ENCODE results near the gene DIAPH2. TPM values are rescaled to one million over a fixed set of nuclear protein-coding genes. Genes with fewer than 3 reads are reported as not detected.

The DIAPH2 gene
- total and polyA plus RNA-seq, 2 donors (not counting 1 experiment from before 2014, with no cell fraction given): 16.8 to 18.5 TPM

GRCh38 chrX:97597954-97598353 lies 913.3 kb downstream of the DIAPH2 start:
- no peak overlapping the region for H3K4me2 ChIP-seq (ENCODE audit: extremely low read depth, insufficient read depth, low read length)
- H3K27ac ChIP-seq (ENCODE audit: insufficient read depth, low read length): no peak overlapping the region
- no peaks in the 10 kb centered on the region for H3K9me3 ChIP-seq (ENCODE audit: control insufficient read depth, insufficient read depth, low read depth, low read length)
- H3K79me2 ChIP-seq (ENCODE audit: control insufficient read depth, insufficient read depth, low read length): no peaks in the 10 kb centered on the region
- H3K36me3 ChIP-seq (ENCODE audit: control insufficient read depth, insufficient read depth, low read length): no peaks in the 10 kb centered on the region
- H2AFZ ChIP-seq (ENCODE audit: low read length): no peak overlapping the region
- H3K27me3 ChIP-seq (ENCODE audit: control insufficient read depth, insufficient read depth, low read length): no peaks in the 10 kb centered on the region
- no peak overlapping the region for H3K9ac ChIP-seq (ENCODE audit: insufficient read depth, low read length)
- no peak for TF ChIP-seq EZH2 (IDR thresholded peaks at IDR 0.05; ENCODE audit: low read length, missing control alignments)
- TF ChIP-seq, protein P1, sequence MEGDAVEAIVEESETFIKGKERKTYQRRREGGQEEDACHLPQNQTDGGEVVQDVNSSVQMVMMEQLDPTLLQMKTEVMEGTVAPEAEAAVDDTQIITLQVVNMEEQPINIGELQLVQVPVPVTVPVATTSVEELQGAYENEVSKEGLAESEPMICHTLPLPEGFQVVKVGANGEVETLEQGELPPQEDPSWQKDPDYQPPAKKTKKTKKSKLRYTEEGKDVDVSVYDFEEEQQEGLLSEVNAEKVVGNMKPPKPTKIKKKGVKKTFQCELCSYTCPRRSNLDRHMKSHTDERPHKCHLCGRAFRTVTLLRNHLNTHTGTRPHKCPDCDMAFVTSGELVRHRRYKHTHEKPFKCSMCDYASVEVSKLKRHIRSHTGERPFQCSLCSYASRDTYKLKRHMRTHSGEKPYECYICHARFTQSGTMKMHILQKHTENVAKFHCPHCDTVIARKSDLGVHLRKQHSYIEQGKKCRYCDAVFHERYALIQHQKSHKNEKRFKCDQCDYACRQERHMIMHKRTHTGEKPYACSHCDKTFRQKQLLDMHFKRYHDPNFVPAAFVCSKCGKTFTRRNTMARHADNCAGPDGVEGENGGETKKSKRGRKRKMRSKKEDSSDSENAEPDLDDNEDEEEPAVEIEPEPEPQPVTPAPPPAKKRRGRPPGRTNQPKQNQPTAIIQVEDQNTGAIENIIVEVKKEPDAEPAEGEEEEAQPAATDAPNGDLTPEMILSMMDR (conservative IDR thresholded peaks at IDR 0.05 in 1 of 2, IDR thresholded peaks at IDR 0.05 in 1 of 2; ENCODE audit: low read depth in 1 of 2, low read length in 2 of 2): no peak
- no peaks in the 10 kb centered on the region for H3K4me1 ChIP-seq (ENCODE audit: control insufficient read depth, extremely low read depth, insufficient read depth, low read length)
- H4K20me1 ChIP-seq (ENCODE audit: control insufficient read depth, extremely low read depth, insufficient read depth, low read length): no peaks in the 10 kb centered on the region
- DNase-seq (ENCODE audit: low read depth in 2 of 2): no peak
- H3K4me3 ChIP-seq (replicated peaks in 1 of 4; ENCODE audit: control extremely low read depth in 1 of 4, insufficient read depth in 1 of 4, low read depth in 3 of 4, low read length in 4 of 4): no peak overlapping the region

DNA sequence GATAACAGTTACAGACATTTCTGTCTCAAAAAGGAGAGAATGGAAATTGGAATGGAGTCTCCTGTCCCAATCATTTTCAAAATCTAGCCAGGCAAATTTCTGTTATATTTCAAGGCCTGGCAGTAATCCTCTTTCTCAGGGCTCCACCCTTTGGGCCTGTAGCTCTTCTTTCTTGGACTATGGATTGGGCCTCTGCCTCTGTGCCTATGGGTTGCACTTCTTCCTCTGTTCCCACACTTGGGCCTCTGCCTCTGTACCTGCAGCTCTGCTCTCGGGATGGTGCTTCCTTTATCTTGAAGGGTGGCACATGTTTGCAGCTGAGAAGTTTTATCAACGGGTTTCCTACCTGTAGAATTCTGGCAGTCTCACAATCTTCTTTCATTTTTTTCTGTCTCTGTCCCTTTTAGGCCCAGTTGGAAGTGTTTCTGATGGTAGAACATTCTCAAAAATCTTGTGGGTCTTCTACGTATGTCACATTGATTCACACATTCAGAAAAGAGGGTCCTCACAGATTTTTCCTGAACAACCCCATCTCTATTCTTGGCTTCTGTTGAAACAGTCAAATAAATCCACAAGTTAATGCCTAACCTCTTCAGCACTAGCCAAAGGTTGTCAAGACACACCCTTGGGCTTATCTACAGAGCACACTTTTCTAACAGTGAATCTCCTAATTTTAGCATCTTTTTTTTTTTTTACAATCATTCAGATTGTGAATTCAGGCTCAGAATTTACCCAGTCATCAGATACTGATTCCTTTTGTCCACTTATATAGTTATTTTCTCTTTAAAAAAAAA lies 918.0 kb downstream of the DIAPH2 start:
- H2AFZ ChIP-seq (ENCODE audit: low read length): no peak overlapping the region
- no peaks in the 10 kb centered on the region for H3K4me1 ChIP-seq (ENCODE audit: control insufficient read depth, extremely low read depth, insufficient read depth, low read length)
- H3K4me2 ChIP-seq (ENCODE audit: extremely low read depth, insufficient read depth, low read length): no peak overlapping the region
- no peak overlapping the region for H3K9ac ChIP-seq (ENCODE audit: insufficient read depth, low read length)
- H3K9me3 ChIP-seq (ENCODE audit: control insufficient read depth, insufficient read depth, low read depth, low read length): no peaks in the 10 kb centered on the region
- H3K36me3 ChIP-seq (ENCODE audit: control insufficient read depth, insufficient read depth, low read length): no peaks in the 10 kb centered on the region
- H3K4me3 ChIP-seq (replicated peaks in 1 of 4; ENCODE audit: control extremely low read depth in 1 of 4, insufficient read depth in 1 of 4, low read depth in 3 of 4, low read length in 4 of 4): no peak overlapping the region
- DNase-seq (ENCODE audit: low read depth in 2 of 2): no peak
- no peak overlapping the region for H3K27ac ChIP-seq (ENCODE audit: insufficient read depth, low read length)
- no peaks in the 10 kb centered on the region for H3K79me2 ChIP-seq (ENCODE audit: control insufficient read depth, insufficient read depth, low read length)
- no peaks in the 10 kb centered on the region for H3K27me3 ChIP-seq (ENCODE audit: control insufficient read depth, insufficient read depth, low read length)
- TF ChIP-seq, protein P1 (conservative IDR thresholded peaks at IDR 0.05 in 1 of 2, IDR thresholded peaks at IDR 0.05 in 1 of 2; ENCODE audit: low read depth in 1 of 2, low read length in 2 of 2): no peak
- no peak for TF ChIP-seq EZH2 (IDR thresholded peaks at IDR 0.05; ENCODE audit: low read length, missing control alignments)
- H4K20me1 ChIP-seq (ENCODE audit: control insufficient read depth, extremely low read depth, insufficient read depth, low read length): no peaks in the 10 kb centered on the region

DNA sequence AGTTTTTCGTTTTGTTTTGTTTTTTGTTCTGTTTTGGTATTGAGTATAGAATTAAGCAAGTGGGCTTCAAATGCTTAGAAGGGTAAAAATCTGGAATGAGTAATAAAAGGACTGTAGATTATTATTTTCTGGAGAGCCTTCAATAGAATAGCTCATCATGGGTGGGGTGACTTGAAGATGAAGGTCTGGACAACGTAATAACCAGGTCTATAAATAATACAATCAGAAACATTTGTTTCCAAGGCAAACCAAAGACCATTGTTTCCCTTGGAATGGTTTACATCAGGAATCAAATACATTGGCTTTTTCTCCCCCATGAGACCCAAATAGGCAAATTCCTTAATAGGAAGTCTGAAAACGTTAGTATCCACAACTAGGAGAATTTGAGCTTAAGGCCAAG lies 920.6 kb downstream of the DIAPH2 start:
- H4K20me1 ChIP-seq (ENCODE audit: control insufficient read depth, extremely low read depth, insufficient read depth, low read length): no peaks in the 10 kb centered on the region
- no peak for TF ChIP-seq EZH2 (IDR thresholded peaks at IDR 0.05; ENCODE audit: low read length, missing control alignments)
- TF ChIP-seq, protein P1 (conservative IDR thresholded peaks at IDR 0.05 in 1 of 2, IDR thresholded peaks at IDR 0.05 in 1 of 2; ENCODE audit: low read depth in 1 of 2, low read length in 2 of 2): no peak
- DNase-seq (ENCODE audit: low read depth in 2 of 2): no peak

More for the DNA sequence above, 920.6 kb downstream of the DIAPH2 start:
- no peak overlapping the region for H3K4me2 ChIP-seq (ENCODE audit: extremely low read depth, insufficient read depth, low read length)
- no peak overlapping the region for H3K27ac ChIP-seq (ENCODE audit: insufficient read depth, low read length)
- H3K9me3 ChIP-seq (ENCODE audit: control insufficient read depth, insufficient read depth, low read depth, low read length): no peaks in the 10 kb centered on the region
- no peaks in the 10 kb centered on the region for H3K4me1 ChIP-seq (ENCODE audit: control insufficient read depth, extremely low read depth, insufficient read depth, low read length)
- H3K4me3 ChIP-seq (replicated peaks in 1 of 4; ENCODE audit: control extremely low read depth in 1 of 4, insufficient read depth in 1 of 4, low read depth in 3 of 4, low read length in 4 of 4): no peak overlapping the region
- H2AFZ ChIP-seq (ENCODE audit: low read length): no peak overlapping the region
- H3K27me3 ChIP-seq (ENCODE audit: control insufficient read depth, insufficient read depth, low read length): no peaks in the 10 kb centered on the region
- no peak overlapping the region for H3K9ac ChIP-seq (ENCODE audit: insufficient read depth, low read length)
- no peaks in the 10 kb centered on the region for H3K36me3 ChIP-seq (ENCODE audit: control insufficient read depth, insufficient read depth, low read length)
- no peaks in the 10 kb centered on the region for H3K79me2 ChIP-seq (ENCODE audit: control insufficient read depth, insufficient read depth, low read length)

Data from fibroblast of lung (primary cell).